SJCRH30 (cell line): ENCODE data around the gene MAN2B1. TPM values are rescaled to one million over a fixed set of nuclear protein-coding genes. Genes with fewer than 3 reads are reported as not detected.
A peak's percentile ranks its signal among the peaks of the same experiment; 100 is the strongest.
"Not testable (repeated sequence)": the region's sequence is repeated elsewhere in the genome, so short reads cannot be mapped to it uniquely, and the experiment has no call there.

Experiments used
- DNase-seq, 2 experiments: peaks; one replicate each; pipeline ENCODE4 v3.0.0-alpha.2; 2015 to 2020
- H3K27ac ChIP-seq: fragments of 250-450 bp; sonication (Bioruptor Pico); 2 replicates; pipeline ENCODE4 v1.5.1; 2020; ENCODE audit warnings: mild to moderate bottlenecking, moderate library complexity
- H3K27me3 ChIP-seq: fragments of 250-450 bp; sonication (Bioruptor Pico); 2 replicates; pipeline ENCODE4 v1.5.1; 2020; ENCODE audit warnings: mild to moderate bottlenecking, moderate library complexity
- H3K36me3 ChIP-seq: fragments of 250-450 bp; sonication (Bioruptor Pico); 2 replicates; pipeline ENCODE4 v1.5.1; 2020; ENCODE audit warnings: mild to moderate bottlenecking, moderate library complexity
- H3K4me1 ChIP-seq: fragments of 250-450 bp; sonication (Bioruptor Pico); 2 replicates; pipeline ENCODE4 v1.5.1; 2020; ENCODE audit warnings: mild to moderate bottlenecking, moderate library complexity
- H3K4me3 ChIP-seq: fragments of 250-450 bp; sonication (Bioruptor Pico); 2 replicates; pipeline ENCODE4 v1.5.1; 2020; ENCODE audit warnings: mild to moderate bottlenecking, moderate library complexity
- H3K9me3 ChIP-seq: fragments of 250-450 bp; sonication (Bioruptor Pico); replicated peaks from 2 replicates; pipeline ENCODE4 v1.5.1; 2020; ENCODE audit warnings: mild to moderate bottlenecking, moderate library complexity
- total RNA-seq: library from RNA; depleted of rRNA; stranded (reverse); fragments of >200 nt; shearing (Covaris generic); gene quantifications from 2 replicates; pipeline ENCODE4 v1.2.3, GENCODE V29; 2014

MAN2B1 gene
- total RNA-seq, 1 experiment from 2014 or later = 34.6 TPM

- H3K27me3 ChIP-seq = no peaks in the 10 kb centered on the region
- peak; percentile 98 to 99 for DNase-seq
- H3K4me1 ChIP-seq = peaks cover 3% of the 10 kb centered on the region; the same call in 1 of the 2 replicates
- H3K4me3 ChIP-seq = peak within 1 kb of the TSS; percentile 70
- H3K9me3 ChIP-seq = no peaks in the 10 kb centered on the region
- peak within 1 kb of the TSS; percentile 9; the same call in 1 of the 2 replicates for H3K27ac ChIP-seq
- peaks cover 18% of the 10 kb centered on the region for H3K36me3 ChIP-seq
These were observed 30.1 kb upstream of the MAN2B1 start, which contains the start of gene FBXW9 for GRCh38 chr19:12696366-12697335. FBXW9 (minus strand) TSS chr19:12696631; CDS start chr19:12696581, 50 bp downstream.

- DNase-seq = no peak
- Histone ChIP-seq H3K4me3 (peak overlapping the region; percentile 70), H3K9me3 (no peaks in the 10 kb centered on the region), H3K4me1 (peaks cover 3% of the 10 kb centered on the region; the same call in 1 of the 2 replicates), H3K27me3 (no peaks in the 10 kb centered on the region), H3K27ac (no peak overlapping the region; the same call in 1 of the 2 replicates), H3K36me3 (peaks cover 11% of the 10 kb centered on the region)
These were observed 29.4 kb upstream of the MAN2B1 start for GRCh38 chr19:12695997-12696365.

- no peak for DNase-seq
These were observed 29.0 kb upstream of the MAN2B1 start for GRCh38 chr19:12695514-12695913.

GRCh38 chr19:12695096-12695495, 28.6 kb upstream of the MAN2B1 start:
- H3K4me3 ChIP-seq = no peak overlapping the region
- no peak for DNase-seq
- H3K27ac ChIP-seq = no peak overlapping the region
- peaks cover 3% of the 10 kb centered on the region; the same call in 1 of the 2 replicates for H3K4me1 ChIP-seq
- H3K27me3 ChIP-seq = no peaks in the 10 kb centered on the region
- H3K36me3 ChIP-seq = peaks cover 7% of the 10 kb centered on the region; the same call in 1 of the 2 replicates
- no peaks in the 10 kb centered on the region for H3K9me3 ChIP-seq

More at GRCh38 chr19:12695514-12695913, 29.0 kb upstream of the MAN2B1 start:
- no peaks in the 10 kb centered on the region for H3K9me3 ChIP-seq
- no peaks in the 10 kb centered on the region for H3K27me3 ChIP-seq
- peaks cover 3% of the 10 kb centered on the region; the same call in 1 of the 2 replicates for H3K4me1 ChIP-seq
- H3K27ac ChIP-seq = no peak overlapping the region
- peaks cover 7% of the 10 kb centered on the region; the same call in 1 of the 2 replicates for H3K36me3 ChIP-seq
- H3K4me3 ChIP-seq = peak overlapping the region; percentile 70; the same call in 1 of the 2 replicates

DNA sequence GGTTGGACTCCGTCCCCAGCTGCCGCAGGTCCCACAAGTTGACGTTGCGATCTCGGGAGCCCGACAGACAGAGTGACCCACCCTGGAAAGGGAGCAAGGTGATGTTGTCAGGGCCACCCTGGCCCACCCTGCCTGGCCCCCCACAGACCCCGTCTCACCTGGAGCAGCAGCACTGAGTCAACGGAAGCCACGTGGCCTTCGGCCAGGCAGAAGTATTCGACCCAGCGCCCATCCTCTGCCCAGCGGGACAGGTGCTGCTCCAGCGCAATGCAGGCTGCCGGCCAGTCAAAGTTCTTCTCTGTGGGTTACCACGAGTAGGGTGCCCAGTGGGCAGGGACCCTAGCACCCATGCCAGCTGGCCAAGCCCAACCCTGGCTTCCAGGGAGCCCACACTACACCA, 28.1 kb upstream of the MAN2B1 start:
- Histone ChIP-seq H3K36me3 (peaks cover 7% of the 10 kb centered on the region; the same call in 1 of the 2 replicates), H3K9me3 (no peaks in the 10 kb centered on the region), H3K27ac (no peak overlapping the region), H3K4me1 (peaks cover 3% of the 10 kb centered on the region; the same call in 1 of the 2 replicates), H3K27me3 (no peaks in the 10 kb centered on the region), H3K4me3 (no peak overlapping the region)
- no peak for DNase-seq

DNA sequence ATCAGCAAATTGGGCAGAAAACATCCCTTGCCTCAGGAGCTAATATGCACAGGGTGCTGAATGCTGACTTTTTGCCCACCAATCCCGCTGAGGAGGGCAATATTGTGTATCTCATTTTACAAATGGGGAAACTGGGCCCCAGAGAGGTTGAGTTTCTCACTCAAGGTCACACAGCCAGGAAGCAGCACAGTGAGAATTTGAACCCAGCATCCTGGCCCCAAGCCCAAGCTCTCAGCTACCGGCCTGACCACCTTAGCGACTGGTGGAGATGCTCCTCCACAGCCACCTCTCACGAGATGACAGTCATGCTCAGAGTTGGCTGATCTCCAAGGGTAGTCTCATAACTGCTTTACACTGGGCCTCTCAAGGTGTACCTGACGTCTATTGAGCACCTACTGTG, 26.4 kb upstream of the MAN2B1 start:
- H3K27ac ChIP-seq = no peak overlapping the region
- 0 out of 2 replicates have a peak, but pooled peaks cover 3% of the 10 kb centered on the region for H3K36me3 ChIP-seq
- H3K27me3 ChIP-seq = no peaks in the 10 kb centered on the region
- no peak for DNase-seq
- H3K9me3 ChIP-seq = no peaks in the 10 kb centered on the region
- H3K4me3 ChIP-seq = no peak overlapping the region
- peaks cover 6% of the 10 kb centered on the region for H3K4me1 ChIP-seq

DNA sequence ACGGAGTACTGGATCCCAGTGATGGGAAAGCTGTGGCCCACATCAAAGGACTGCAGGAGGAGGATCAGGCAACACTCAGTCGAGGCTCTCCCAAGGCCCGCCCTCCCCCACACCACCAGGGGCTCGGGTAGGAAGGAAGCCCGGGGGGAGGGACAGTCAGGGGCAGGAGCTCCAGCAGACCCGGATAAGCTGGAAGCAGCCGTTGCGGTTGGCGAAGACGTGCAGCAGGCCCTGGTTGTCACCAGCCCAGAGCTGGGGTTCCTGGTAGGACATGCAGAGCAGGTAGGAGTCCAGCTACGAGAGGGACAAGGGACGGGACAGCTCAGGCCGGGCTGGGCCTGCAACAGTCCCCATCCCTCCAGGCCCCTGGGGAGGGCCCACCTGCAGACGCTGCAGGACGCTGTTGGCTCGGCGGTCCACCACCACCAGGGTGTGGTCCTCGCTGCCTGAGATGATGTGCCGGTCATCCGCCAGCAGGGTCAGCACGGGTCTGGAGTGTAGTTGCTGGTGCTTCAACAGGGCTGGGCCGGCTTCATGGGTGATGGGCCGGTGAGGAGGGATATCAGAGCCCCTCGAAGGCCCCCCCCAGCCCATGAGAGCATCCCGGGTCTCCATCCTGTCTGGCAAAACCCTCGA, 23.2 kb upstream of the MAN2B1 start:
- no peak overlapping the region for H3K27ac ChIP-seq
- no peaks in the 10 kb centered on the region for H3K36me3 ChIP-seq
- DNase-seq = no peak
- H3K27me3 ChIP-seq = no peaks in the 10 kb centered on the region
- no peaks in the 10 kb centered on the region for H3K9me3 ChIP-seq
- H3K4me3 ChIP-seq = no peak overlapping the region
- H3K4me1 ChIP-seq = peaks cover 9% of the 10 kb centered on the region

DNA sequence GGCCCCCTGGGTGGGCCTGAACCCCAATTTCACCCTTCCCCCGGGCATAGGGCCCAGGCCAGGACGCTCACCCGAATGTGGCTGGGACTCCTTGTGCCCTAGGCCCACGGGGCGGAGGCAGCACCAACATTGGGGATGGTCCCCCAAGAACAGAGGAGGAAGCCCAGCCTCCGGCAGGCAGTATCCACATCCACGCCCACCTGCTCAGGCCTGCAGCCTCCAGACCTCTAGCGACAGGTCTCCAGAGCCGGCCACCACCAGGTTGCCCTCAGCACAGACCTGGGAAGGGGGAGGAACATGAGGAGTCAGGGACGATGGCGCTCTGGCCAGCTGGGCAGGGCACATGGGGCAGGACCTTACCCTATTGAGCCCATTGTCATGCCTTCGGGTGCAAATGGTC, 22.5 kb upstream of the MAN2B1 start:
- Histone ChIP-seq H3K4me1 (peaks cover 9% of the 10 kb centered on the region), H3K27me3 (no peaks in the 10 kb centered on the region), H3K27ac (no peak overlapping the region), H3K4me3 (no peak overlapping the region), H3K9me3 (no peaks in the 10 kb centered on the region), H3K36me3 (no peaks in the 10 kb centered on the region)
- DNase-seq = no peak

GRCh38 chr19:12687496-12688196, 21.1 kb upstream of the MAN2B1 start, which contains the start of gene GNG14:
GNG14 (plus strand) TSS chr19:12687998; CDS start chr19:12688049, 51 bp downstream.
- DNase-seq = peak; percentile 70 to 80
- peak within 1 kb of the TSS; percentile 23; the same call in 1 of the 2 replicates for H3K27ac ChIP-seq

DNA sequence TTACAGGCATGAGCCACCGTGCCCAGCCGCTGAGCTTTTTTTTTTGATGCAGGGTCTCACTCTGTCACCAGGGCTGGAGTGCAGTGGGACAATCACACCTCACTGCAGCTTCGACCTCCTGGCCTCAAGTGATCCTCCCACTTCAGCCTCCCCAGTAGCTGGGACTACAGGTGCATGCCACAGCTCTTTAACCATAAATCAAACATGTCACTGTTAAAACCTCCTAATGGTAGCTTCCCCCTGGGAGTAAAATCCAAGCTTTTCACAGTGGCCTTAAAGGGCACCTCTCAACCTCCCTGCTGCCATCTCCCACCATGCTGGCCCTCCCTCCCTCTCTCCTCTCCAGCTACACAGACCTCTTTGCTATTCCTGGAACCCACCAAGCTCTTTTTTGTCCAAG, 19.3 kb upstream of the MAN2B1 start:
- peaks cover 9% of the 10 kb centered on the region for H3K4me1 ChIP-seq
- DNase-seq = no peak
- no peak overlapping the region for H3K4me3 ChIP-seq

More at GRCh38 chr19:12687496-12688196, 21.1 kb upstream of the MAN2B1 start, which contains the start of gene GNG14:
- Histone ChIP-seq H3K9me3 (no peaks in the 10 kb centered on the region), H3K4me3 (no peak within 1 kb of the TSS), H3K4me1 (peaks cover 9% of the 10 kb centered on the region), H3K27me3 (no peaks in the 10 kb centered on the region), H3K36me3 (no peaks in the 10 kb centered on the region)

GRCh38 chr19:12681074-12681987, 14.8 kb upstream of the MAN2B1 start, which contains the start of gene DHPS:
DHPS (minus strand) TSS chr19:12681880; CDS start chr19:12681766, 114 bp downstream.
- Histone ChIP-seq H3K27me3 (no peaks in the 10 kb centered on the region), H3K4me3 (peak within 1 kb of the TSS; percentile 91), H3K27ac (peak within 1 kb of the TSS; percentile 99), H3K4me1 (no peaks in the 10 kb centered on the region), H3K9me3 (no peaks in the 10 kb centered on the region), H3K36me3 (peaks cover 34% of the 10 kb centered on the region)
- DNase-seq = peak; percentile 99 to 100

More for the DNA sequence above, 19.3 kb upstream of the MAN2B1 start:
- no peaks in the 10 kb centered on the region for H3K27me3 ChIP-seq
- no peaks in the 10 kb centered on the region for H3K9me3 ChIP-seq
- no peak overlapping the region for H3K27ac ChIP-seq
- no peaks in the 10 kb centered on the region for H3K36me3 ChIP-seq

- Histone ChIP-seq H3K4me3 (no peak overlapping the region), H3K27ac (no peak overlapping the region), H3K9me3 (no peaks in the 10 kb centered on the region), H3K27me3 (no peaks in the 10 kb centered on the region), H3K36me3 (peaks cover 47% of the 10 kb centered on the region), H3K4me1 (no peaks in the 10 kb centered on the region)
- DNase-seq = no peak
These were observed 13.5 kb upstream of the MAN2B1 start for GRCh38 chr19:12680034-12680433.

GRCh38 chr19:12678039-12678438, 11.5 kb upstream of the MAN2B1 start:
- not testable (repeated sequence) for H3K27me3 ChIP-seq, H3K4me3 ChIP-seq, H3K27ac ChIP-seq, DNase-seq, H3K9me3 ChIP-seq, H3K4me1 ChIP-seq
- peaks cover 57% of the 10 kb centered on the region for H3K36me3 ChIP-seq
